Measurements from ENCODE around the gene PKP2. TPM values are rescaled to one million over a fixed set of nuclear protein-coding genes. Genes with fewer than 3 reads are reported as not detected.

The PKP2 gene
- total and polyA plus RNA-seq, 2 of the 13 experiments (the other 11 are each of a cell fraction or from before 2014, with no cell fraction given) = 15.1 to 25.3 TPM

- no TSS peak for BruUV-seq (replicated peaks)
- no peaks in the 10 kb centered on the region; a peak in 1 of 5 replicates for H3K27me3 ChIP-seq (ENCODE audit: control insufficient read depth in 1 of 2, insufficient read depth in 2 of 2, low read length in 2 of 2)
- H3K4me2 ChIP-seq (ENCODE audit: low read depth, low read length) = no peak overlapping the region
- intact Hi-C loops (cut with micrococcal nuclease; ENCODE audit: unreplicated experiment) = loop anchor here (10.0 kb wide), 1 partner anchor 110 kb away; the partner anchor contains the start of gene YARS2
- H4K20me1 ChIP-seq (ENCODE audit: insufficient read depth, low read length) = no peaks in the 10 kb centered on the region
- no peak overlapping the region for H3K27ac ChIP-seq (ENCODE audit: extremely low read length, insufficient read depth, low read length)
- CTCF ChIA-PET (ENCODE audit: low intra/inter-chr PET ratio, low total read pairs) = no interaction called here
- no peak overlapping the region for H3K4me3 ChIP-seq (replicated peaks in 1 of 3; ENCODE audit: insufficient read depth in 1 of 3, low read depth in 2 of 3, low read length in 3 of 3)
- H3K36me3 ChIP-seq (replicated peaks in 1 of 2; ENCODE audit: control insufficient read depth in 1 of 2, insufficient read depth in 2 of 2, low read length in 2 of 2) = peaks cover 8 to 12% of the 10 kb centered on the region in 2 experiments; a peak in 4 of 5 replicates
- no peak overlapping the region for H2AFZ ChIP-seq (ENCODE audit: low read length)
- H3K79me2 ChIP-seq (ENCODE audit: insufficient read depth, low read length) = peaks cover 5% of the 10 kb centered on the region
- H3K9me3 ChIP-seq (ENCODE audit: low read length) = no peaks in the 10 kb centered on the region
- DNase-seq (ENCODE audit: low spot score) = no peak
- ATAC-seq = no peak
- 98% methylated on average over 2 of the region's 2 CpGs for WGBS (ENCODE audit: low lambda C conversion rate)
- POLR2A ChIA-PET = no interaction called here
- no peak overlapping the region for H3K9ac ChIP-seq (ENCODE audit: insufficient read depth, low read depth, low read length)
- in situ Hi-C loops (cut with HindIII; ENCODE audit: extremely low pct_ligation_motif_present, low pct_unique_long_range_greater_than_20kb) = no loop called here
- peaks cover 5% of the 10 kb centered on the region; the same call in 1 of the 2 replicates for H3K4me1 ChIP-seq (ENCODE audit: insufficient read depth, low read length)
- FAIRE-seq = no peak
- TF ChIP-seq ZNF576 (CRISPR knock-in tag; IDR thresholded peaks at IDR 0.05) (no peak), EED (CRISPR knock-in tag; IDR thresholded peaks at IDR 0.05) (no peak), SKIL (CRISPR knock-in tag; IDR thresholded peaks at IDR 0.05; ENCODE audit: borderline replicate concordance) (no peak), ZNF280D (CRISPR knock-in tag; IDR thresholded peaks at IDR 0.05) (no peak), TP53 (CRISPR knock-in tag; conservative IDR thresholded peaks at IDR 0.05) (no peak), SMAD1 (CRISPR knock-in tag; IDR thresholded peaks at IDR 0.05; ENCODE audit: borderline replicate concordance, low read depth) (no peak), TAF15 (IDR thresholded peaks at IDR 0.05; ENCODE audit: low read depth, low read length, poor library complexity, severe bottlenecking) (no peak), FIP1L1 (IDR thresholded peaks at IDR 0.05; ENCODE audit: borderline replicate concordance, insufficient read depth, low read depth, low read length) (no peak), IRF1 (CRISPR knock-in tag; IDR thresholded peaks at IDR 0.05; ENCODE audit: low read depth) (no peak), ZBTB34 (CRISPR knock-in tag; IDR thresholded peaks at IDR 0.05) (no peak), ZKSCAN8 (CRISPR knock-in tag; IDR thresholded peaks at IDR 0.05; ENCODE audit: borderline replicate concordance) (no peak), SRSF1 (optimal IDR thresholded peaks at IDR 0.05; ENCODE audit: low read depth, low read length) (no peak), DBP (CRISPR knock-in tag; IDR thresholded peaks at IDR 0.05; ENCODE audit: not compliant biosample characterization) (no peak), GABPA (IDR thresholded peaks at IDR 0.05; ENCODE audit: low read depth, low read length) (no peak), GABPA (CRISPR knock-in tag; IDR thresholded peaks at IDR 0.05; ENCODE audit: low read depth) (no peak), SOX5 (CRISPR knock-in tag; IDR thresholded peaks at IDR 0.05; ENCODE audit: borderline replicate concordance) (no peak)
Observed at GRCh38 chr12:32864731-32865130, 31.8 kb downstream of the PKP2 start.
